Measurements from ENCODE around the gene CAMK1D. TPM values are rescaled to one million over a fixed set of nuclear protein-coding genes. Genes with fewer than 3 reads are reported as not detected.

CAMK1D gene
- polyA plus RNA-seq, 1 donor = 11.9 TPM

DNA sequence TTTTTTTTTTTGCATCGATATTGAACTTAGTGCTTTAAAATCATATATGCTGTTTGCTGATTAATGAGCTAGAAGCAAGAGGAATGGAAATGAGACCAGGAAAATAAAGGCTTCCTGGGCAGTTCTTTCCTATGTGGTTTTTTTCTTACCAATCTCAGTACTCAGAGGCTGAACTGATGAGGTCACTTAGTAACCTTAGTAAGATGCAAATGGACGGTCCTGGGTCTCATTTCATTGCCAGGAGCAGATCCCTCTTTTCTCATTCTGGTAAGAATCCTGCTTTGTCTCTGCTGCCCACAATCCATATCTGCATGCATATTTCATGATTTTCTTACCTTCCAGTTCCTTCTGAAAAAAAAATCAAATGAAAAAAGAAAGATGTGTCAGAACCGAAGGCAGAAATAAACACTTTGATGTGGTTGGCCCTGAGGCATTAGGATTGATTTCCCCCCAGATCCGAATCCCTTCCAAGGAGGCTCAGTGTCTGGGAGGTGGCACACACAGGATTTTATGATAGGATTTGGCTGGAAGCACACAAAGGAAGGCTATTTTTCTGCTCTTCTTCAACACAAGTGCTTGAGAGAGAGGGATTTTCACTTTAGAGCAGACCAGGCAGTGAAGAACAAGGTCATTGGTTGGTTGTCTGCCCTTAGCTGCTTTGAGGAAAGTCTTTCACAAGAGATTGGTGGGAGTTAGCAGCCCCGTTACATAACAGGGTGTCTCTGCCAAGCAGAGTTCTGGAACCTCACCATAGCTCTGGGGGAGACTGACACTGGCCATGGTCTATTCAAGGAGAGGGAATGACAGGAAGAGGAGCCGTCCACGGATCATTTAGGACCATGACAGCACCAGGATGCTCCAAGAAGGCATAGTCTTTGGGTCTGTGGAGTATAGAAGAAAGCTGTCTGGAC, 150.0 kb downstream of the CAMK1D start:
- DNase-seq = no peak

DNA sequence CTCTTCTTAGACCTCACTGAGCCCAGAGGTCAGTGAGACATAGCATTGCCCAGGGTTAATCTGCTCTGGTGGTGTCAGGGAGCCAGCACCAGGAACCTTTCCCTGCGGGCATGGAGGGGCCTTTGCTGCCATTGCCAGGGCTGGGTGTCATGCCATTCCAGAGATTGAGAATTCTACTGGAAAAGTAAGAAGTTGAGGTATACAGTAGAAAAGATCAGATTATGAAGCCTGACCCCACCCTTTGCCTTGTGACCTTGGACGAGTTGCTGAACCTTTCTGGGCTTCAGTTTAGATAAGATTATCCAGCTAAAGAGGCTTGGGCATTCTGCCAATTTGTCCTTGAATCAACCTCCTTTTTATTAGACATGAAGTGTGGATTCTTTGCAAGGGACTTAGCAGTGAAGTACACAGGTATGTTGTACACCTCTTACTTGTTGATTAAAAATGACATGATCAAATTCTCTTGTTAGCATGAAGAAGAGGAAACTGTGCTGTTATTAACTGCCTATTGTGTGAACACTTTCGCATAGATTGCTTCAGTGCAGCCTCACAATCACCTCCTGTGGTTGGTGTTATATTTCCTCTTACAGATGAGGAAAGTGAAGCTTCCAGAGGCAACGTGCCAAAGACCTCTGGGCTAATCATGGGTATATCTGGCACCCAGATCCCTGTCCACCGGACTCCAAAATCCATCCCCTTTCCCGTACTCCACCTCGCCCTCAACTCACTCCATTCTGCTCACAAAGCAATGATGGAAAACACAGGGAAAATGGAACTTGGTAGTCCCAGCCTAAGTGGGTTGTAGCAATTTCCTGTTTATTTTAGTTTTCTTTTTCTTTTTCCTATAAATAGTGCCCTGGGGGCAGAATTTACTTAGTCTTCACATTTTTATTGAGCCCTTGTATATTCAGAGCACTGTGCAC, 151.3 kb downstream of the CAMK1D start:
- no peak for DNase-seq

DNA sequence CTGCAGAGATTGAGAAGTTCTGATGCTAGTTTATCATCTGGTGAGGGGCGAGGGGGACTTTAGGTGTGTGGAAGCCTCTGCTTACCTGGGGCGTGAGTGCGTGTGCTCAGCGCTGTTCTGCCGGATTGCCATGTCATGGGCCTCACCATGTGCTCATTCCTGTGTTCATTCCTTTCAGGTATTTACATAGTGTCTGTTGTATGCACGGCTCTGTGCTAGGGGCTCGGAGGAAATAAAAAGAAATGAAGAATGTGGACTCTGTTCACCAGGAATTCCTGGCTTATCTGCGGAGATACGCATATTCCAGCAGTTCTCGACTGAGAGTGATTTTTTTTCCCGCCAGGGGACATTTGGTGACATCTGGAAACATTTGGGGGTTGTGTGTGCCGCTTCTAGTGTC, 152.0 kb downstream of the CAMK1D start:
- no peak for DNase-seq

DNA sequence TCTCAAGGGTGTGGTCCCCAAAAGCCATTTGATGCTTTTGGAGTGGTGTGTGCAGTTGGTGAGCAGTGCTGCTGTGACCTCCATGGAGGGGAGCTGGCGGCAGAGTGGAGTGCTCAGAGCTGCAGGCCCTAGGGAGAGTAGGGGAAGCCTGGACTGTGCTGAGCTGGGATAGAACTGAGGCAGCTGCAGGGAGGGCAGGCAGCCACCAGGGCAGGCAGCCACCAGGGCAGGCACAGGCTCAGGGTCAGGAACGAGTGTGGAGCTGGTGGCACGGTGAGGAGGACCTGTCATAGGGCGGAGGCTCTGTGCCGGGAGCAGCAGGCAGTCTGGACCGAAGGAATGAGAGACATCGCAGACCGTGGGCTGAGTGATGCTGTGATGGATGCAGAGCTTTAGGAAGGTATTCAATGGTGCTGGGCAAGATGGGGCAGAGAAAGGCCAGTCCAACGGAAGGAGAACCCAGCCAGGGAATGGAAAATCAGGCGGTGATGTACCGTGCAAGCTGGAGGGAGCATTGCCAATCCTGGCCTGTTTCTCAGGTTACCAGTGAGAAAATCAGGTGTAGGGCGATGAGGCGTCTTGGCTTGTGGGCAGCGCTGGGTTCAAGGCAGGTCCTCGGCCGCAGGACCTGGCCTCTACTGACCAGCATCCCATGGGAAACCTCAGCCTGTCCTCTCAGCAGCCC, 152.6 kb downstream of the CAMK1D start:
- no peak for DNase-seq

DNA sequence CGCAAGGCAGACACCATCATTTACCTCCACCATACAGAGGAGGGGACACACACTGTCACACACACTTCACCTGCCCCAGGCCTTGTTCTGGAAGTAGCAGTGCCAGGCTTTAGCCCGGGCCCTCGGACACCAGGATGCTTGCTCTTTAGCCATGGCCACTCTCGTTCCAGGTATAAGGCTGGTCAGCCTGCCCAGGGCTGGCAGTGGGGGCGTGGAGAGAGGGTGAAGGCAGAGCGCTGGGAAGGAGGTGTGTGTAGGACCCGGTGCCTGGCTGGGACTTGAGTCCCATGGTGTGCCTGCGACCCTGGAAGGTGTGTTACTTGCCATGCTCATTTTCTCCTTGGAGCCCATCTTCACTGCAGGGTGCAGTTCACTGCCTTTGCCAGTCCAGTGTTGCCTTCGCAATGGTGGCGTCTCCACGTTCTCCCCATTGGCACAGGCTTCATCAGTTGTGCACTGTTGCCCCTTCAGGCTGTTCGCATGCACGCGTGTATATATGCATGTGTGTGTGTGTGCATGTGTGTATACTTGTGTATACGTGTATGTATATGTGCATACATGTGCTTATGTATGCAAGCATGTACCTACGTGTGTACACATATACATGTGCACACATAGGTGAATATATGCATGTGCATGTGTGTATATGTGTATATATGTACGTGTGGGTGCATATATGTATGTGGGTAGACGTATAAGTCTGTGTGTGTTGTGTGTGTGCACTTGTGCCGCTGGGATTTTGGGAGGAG, 153.4 kb downstream of the CAMK1D start:
- no peak for DNase-seq

DNA sequence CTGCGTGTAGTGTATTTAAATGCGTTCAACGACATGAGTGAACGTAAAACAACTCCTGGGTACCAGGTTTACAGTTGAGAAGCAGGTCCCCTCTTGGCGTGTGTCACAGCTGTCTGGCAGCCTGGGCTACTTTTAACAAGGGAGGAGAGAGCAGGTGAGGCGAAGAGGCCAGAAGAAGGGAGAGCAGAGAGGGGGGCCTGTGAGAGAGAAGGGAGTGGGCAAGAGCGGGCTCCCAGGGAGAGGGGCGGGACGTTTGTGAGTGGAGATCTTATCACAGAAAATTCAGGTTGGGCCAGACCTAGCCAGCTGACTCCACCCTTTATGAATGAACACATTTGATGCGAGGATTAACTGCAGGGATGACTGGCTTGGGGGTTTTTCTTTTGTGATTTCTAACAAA, 154.0 kb downstream of the CAMK1D start:
- DNase-seq = no peak

DNA sequence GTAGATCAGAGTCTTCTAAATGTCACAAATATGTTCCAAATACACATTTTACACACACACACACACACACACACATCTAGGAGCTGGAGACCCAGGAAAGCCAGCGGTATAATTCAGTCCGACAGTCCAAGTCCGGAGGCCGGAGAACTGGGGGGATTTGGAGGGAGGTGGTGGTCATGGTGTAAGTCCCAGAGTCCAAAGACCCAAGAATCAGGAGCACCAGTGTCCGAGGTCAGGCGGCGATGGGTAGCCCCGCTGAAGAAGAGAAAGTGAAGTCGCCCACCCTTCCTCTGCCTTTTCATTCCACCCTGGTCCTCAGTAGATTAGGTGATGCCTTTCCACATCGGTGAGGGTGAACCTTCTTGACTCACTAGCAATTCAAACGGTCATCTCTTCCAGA, 154.8 kb downstream of the CAMK1D start:
- no peak for DNase-seq

DNA sequence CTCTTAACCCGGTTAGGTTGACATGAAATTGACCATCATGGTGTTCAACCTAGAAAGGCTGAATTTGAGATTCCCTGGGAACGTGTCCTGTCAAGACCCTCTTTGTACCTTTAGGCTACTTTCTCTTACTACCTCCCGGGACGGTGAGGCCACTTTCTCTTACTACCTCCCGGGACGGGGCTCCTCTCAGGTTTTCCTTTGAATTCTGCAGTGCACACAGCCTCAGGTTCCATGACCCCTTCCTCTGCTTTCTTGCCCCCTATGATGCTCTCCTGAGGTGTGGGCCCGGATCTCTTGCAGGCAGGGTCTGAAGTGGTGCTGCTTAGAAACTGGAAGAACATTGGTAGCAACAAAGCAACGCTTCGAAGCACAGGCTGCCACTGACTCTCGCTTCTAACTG, 155.3 kb downstream of the CAMK1D start:
- DNase-seq = no peak

DNA sequence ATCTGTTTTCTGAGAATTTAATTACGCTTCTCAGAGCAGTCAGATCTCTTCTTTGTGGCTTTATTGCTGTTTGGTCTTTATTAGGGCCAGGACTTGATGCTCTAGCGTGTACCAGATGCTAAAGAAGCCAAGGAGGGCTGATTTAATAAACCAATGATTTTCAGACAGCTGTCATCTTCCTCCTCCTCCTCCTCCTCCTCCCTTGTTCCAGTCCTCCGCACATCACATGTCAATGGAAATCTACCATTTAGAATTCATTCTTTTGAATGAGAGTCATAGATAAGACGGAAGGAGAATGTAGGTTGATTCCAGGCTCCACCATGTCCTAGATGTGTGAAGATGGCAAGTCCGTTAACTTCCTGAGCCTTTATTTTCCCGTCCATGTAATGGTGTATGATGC, 156.3 kb downstream of the CAMK1D start:
- no peak for DNase-seq

DNA sequence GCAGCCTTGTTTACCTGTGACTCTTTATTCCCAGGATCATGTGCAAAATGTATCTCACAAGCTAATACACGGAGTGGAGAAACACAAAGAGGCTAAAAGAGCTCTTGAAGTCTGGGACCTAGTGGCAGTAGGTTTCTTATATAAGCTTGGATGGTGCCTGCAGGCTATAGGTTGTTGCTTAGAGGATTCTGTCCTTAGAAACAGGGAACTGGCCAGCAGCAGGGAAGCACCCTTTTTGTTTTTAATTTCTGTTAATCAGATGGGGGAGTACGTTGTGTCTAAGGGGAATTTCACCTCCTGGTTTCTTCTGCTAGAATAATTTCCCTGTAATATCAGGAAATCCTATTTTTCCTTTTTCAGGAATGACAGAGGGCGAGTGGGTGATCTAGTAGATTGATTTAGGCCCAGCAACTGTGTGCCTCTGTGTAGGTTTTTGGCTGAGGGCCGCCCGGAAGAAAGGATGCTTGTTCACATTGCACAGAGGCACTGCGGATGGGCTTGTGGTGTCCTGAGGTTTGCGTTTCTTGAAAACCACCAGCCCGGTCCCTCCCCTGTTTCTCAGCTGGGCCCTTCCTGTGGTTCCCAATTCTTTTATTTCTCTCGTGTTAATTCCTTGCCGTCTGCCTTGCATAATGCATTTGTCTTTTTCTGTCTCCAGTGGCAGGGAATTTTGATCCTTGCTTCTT, 158.0 kb downstream of the CAMK1D start:
- no peak for DNase-seq

DNA sequence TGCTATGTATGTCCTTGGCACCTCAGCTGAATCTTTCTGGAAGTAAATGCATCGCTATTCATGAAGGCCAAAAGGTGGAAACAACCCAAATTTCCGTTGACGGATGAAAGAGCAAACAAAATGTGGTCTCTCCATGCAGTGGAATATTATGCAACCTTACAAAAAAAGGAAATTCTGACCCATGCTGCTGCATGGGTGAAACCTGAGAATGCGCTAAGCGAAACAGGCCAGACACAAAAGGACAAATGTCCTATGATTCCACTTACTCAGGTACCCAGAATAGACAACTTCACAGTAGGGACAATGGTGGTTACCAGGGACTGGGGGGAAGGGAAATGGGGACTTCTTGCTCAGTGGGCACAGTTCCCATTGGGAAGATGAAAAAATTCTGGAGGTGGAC, 158.8 kb downstream of the CAMK1D start:
- DNase-seq = no peak

DNA sequence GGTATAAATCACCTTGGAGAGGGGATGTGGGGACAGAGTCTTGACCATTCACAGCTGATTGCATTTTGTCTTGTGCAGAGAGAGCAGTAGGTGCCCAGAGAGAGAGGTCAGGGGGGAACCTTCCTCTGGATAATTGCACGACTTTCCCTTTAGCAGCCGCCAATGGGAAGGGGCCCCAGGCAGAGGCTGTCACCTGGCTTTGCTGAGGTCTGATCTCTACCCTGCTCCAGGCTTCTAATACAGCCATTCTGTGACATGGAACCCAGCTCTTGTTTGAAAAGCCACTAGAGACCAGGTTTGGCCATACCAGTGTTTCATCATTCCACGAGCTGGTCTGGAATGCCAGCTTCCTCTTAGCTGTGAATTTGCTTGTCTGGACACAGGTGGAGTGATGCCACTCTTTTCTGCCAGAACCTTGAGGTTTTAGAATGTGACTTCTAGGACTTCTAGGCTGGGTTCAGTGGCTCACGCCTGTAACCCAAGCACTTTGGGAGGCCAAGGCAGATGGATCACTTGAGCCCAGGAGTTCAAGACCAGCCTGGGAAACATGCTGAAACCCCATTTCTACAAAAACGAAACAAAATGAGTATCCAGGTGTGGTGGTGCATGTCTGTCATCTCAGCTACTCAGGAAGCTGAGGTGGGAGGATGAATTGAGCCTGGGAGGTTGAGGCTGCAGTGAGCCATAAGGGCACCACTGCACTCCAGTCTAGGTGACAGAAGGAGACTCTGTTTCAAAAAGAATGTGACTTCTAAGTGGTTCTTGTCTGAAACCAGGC, 159.9 kb downstream of the CAMK1D start:
- no peak for DNase-seq

DNA sequence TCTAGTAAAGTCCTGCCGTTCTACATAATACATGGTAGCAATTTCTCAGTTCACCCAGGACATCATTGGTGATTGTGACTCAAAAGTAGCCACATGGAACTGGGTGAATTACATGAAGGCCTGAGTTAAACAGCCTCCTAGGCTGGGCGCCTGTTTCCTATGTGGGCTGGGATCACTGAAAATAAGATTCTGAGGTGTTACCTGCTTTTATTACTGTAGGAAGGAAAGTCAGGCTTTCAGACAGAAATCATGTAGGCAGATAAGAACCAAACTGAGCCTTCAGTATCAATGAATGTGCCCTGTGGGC, 160.4 kb downstream of the CAMK1D start:
- DNase-seq = no peak

DNA sequence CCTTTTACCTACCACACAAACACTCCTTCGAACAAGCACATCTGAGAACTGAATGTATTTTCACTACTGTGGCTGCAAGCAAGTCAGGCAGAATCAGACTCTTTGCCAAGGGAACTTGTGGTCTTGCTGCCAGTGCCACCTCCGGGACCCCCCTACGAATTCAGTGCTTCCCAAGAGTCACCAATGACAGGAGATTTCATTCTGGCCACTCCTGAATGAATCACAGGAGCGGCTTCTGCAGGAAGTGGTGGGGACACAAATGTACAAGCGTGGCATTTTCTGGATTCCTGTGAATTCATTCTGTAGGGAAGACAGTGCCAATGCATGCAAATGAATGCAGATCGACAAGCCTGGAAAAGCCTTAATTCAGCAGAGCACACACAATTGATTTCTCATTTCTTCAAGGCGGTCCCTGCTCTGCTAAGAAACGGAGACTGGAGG, 161.2 kb downstream of the CAMK1D start:
- DNase-seq = no peak

DNA sequence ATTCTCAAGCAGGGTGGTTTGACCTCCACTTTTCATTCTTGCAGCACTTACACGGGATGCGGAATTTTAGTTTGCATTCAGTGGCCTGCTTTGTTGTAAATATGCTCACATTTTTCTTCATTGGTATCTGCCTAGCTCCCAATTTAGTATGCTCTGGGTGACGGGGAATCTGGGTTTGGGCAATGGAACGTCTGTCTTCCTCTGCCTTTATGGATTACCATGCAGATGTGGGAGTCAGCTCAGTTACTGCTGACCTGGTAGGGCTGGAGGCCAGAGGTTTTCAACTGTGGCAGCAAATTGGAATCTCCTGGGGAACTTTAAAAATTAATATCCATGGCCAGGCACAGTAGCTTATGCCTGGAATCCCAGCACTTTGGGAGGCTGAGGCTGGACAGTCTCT, 161.6 kb downstream of the CAMK1D start:
- DNase-seq = no peak

DNA sequence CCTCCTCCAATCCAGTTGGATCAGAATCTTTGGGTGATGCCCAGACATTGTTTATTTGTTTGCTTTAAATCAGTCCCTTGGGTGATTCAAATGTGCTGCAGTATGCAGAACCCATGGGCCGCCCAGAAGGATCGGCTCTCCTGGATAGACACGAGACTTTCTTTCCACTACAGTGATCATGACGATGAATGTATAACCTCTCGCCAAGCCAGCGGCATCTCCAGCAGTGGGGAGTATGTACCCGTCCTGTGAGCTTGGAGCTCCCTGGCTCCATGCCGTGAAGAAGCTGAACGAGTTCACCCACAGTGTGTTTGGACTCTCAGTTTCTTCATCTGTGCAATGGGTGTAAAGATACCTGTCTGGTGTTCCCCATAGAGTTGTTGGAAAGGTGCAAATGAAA, 162.3 kb downstream of the CAMK1D start:
- no peak for DNase-seq

DNA sequence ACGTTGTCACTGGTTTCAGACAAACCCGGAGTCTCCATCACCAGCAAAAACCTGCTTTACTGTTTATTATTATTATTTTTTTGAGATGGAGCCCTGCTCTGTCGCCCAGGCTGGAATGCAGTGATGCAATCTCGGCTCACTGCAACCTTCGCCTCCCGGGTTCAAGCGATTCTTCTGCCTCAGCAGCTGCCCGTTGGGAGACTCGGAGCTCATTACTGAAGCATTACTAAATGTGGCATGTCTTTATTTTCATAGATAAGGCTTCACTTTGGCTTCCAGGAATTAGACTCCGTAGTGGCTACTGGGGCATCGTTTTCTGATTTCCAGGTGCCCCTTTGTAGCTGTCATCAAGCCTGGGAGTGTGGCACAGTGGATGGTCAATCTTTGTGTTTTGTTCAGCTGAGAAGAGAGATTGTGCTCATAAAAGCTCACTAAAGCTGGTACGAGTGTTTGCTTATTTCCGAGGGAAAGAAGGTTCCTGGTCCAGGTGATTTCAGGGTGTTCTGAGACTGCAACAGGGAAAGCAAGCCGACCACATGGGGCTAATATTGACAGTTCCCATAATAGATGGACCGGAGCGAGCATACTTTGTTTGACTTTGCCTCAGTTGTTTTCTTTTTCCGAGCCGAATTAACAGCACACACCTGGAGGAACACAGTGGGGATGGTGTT, 163.1 kb downstream of the CAMK1D start:
- no peak for DNase-seq

DNA sequence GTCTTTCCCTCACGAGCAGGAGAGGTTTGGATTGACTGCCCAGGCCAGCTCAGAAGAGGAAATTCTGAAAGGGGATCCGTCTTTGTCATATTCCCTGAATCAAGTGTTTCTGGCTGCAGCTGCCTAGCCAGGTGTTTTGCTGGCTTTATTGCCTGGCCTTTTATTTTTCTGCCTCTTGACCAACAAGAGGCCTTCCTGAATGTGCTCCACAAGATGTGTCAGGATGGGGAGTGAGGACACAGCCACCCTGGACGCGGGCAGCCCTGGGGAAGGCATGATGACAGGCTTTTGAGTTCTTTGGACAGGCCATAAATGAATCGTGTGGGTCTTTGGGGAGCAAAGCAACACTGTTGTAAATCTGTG, 163.6 kb downstream of the CAMK1D start:
- no peak for DNase-seq

DNA sequence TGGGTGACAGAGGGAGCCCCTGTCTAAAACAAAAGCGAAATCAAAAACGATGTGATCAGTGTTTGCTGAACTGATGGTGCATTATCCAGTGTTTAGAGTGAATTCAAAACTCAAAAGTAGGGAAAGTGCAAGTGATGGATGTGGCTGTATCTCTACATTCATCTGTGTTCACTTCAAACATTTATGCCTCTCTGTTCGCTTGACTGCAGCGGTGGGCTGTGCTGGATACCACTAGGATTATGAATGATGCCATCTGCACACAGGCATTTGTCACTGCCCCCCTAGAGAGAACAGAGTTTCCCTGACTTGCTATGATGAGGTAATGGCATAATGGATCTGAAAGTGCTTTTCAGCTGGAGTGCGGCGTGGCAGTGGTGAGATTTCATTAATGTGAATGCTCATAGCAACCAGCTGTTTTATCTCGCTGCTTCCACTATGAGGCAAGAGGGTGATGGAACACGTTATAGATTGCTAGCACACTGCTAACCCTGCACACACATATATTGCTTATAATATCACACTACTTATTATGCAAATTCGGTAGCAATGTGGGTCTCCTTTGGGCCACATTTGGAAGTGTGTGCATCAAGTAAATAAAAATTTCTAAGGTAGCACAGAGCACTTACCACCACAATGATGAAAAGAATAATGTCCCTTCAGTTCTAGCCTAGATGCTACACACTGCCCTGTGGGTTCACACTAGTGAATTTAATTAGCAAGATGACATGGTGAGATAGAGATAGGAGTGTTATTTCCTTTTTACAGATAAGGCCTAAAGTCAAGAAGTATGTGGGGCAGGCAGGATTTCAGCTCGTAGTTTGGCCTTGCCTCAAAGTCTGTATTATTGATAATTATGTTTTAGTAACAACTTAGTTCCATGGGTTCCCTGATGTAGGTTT, 164.7 kb downstream of the CAMK1D start:
- DNase-seq = no peak

Data from left kidney (tissue), 2 donors.